ENCODE measurements around the gene SEMA3E.
"Not testable (repeated sequence)": the region's sequence is repeated elsewhere in the genome, so short reads cannot be mapped to it uniquely, and the experiment has no call there.

The SEMA3E gene

DNA sequence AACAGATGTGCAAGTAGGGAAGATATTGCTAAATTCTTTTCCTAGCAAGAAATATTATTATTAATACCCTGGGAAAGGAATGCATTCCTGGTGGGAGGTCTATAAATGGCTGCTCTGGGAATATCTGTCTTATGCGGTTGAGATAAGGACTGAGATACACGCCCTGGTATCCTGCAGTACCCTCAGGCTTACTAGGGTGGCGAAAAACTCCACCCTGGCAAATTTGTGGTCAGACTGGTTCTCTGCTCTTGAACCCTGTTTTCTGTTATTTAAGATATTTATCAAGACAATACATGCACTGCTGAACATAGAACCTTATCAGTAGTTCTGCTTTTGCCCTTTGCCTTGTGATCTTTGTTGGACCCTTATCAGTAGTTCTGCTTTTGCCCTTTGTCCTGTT, 96.4 kb downstream of the SEMA3E start:
- not testable (repeated sequence) for DNase-seq

DNA sequence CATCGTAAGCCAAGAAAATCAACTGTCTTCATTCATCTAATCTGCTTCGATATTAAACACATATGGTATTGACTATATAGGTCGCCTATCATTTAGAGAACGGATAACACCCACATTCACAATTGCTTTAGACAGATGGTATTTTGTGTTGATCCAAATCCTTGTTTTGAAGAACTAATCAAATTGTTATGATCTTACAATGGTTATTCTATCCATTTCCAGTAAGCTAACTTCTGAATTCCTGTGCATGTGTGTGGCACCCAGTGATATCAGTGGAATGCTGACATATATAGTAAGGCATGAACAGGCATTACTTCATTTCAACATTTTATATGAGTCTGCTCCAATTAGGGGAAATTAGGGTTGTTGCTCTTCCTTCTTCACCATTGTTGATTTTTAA, 98.8 kb downstream of the SEMA3E start:
- no peak for DNase-seq

DNA sequence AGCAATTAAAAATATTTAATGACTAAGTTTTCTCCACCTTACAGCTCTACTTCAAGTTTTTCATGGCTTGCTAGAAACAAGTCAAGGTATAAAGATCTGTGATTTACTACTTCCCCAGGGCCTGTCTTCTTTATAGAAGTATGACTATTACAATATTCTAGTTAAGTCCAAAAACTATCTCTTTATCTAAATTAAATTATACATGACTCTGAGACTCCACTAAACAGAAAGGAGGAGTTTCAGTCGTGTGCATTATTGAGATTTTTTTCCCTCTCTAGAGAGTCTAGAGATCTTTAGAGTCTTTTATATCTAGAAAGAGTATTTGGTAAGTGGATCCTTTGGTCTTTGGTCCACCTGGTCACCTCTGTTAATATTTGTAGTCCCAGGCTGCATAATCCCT, 100.7 kb downstream of the SEMA3E start:
- DNase-seq = no peak

DNA sequence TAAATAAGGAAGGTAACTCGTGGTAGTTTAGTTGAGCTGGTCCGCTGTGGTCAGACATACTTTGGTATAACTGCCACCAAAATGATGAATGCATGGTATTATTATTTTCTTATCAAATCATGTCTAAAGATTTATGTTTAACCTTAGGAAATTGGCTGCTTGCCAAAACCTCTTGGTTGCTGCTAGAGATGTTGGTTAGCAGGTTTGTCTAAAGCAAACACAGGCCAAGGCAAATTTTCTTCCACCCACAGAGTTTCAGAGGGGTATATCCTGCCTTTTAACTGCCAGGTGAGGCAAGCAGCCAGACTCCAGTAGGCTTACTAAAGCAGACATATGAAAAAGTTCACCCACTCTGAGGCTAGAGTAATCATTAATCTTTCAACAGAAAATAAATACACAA, 101.4 kb downstream of the SEMA3E start:
- DNase-seq = no peak

DNA sequence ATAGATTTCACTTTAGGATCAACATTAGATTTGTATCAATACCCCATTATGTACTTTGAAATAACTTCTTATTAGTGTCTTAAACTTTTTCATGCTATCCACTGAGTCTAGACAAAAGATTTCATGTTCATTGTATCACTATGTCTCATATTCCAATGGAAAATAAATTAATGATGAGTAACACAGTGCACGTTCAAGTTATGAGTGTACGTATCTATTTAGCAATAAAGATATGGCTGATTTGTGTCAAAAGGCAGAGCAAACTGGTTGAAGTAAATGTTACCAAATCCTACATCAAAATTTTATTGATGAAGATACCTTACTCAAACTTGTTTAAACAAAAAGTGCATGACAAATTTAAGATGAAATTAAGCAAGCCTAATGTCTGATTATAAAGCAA, 102.4 kb downstream of the SEMA3E start:
- DNase-seq = no peak

DNA sequence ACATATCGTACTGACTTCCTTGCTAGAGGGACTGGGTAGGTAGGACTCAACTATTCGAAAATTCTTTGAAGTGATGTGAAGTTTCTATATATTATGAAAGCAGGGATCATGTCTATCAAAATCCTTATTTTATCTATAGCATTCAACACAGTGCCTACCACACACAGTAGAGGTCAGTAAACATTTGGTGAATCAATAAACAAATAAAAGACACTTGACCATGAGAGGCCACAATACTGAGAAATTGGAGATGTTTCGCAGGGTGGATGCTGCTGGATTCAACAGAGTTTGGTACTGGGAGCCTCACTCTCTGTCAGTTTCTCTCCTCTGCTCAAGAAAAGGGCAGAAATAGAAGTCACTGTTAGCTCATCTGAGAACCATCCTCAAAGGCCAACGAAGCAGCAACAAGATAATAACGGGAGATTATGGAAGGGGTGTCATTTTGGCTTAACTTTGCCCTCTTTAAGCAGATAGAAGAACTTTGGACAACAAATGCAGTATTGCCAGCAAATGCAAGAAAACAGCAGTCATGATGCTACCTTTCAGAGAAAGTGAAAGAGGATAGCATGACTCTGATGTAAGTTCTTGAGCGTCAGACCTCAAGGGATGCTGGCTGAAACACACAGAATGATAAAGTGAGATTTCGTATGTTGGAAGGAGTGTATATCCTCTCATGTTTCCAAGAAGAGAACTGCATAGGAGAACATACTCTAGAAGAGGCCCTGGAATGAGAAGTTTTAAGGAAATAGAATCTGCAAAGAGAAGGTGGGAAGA, 107.6 kb downstream of the SEMA3E start:
- no peak for DNase-seq

DNA sequence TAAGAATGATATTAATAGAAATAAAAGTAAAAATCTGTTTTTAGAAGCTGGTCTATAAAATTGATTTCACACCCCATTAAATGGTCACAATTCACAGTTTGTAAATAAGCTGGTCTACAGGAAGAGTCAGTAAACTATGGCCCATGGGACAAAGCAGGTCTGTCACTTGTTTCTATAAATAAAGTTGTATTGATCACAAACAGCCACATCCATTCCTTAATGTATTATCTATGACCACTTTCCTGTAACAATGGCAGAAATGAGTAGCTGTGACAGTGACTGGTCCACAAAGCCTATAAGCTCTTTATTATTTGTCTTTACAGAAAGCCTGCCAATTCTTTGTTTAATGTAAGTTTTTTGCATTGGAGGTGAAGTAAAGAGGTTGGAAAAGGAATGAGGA, 114.5 kb downstream of the SEMA3E start:
- no peak for DNase-seq

DNA sequence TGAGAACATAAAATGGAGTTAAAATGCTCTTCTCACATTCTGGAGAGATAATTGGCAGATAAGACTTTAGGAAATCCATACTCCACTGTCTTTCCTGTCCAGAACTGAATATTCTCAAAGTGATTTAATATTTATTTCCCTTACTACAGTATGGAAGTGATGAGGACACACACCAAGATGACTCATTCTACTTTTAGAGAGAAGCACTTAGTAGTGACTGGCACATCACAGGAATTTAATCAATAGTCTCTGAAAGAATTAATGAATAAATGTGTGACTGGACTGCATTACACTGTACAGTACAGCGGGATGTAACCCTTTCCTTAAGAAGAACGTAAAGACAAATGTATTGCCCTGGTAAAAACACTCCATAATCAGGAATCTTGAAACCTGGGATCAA, 116.7 kb downstream of the SEMA3E start:
- no peak for DNase-seq

DNA sequence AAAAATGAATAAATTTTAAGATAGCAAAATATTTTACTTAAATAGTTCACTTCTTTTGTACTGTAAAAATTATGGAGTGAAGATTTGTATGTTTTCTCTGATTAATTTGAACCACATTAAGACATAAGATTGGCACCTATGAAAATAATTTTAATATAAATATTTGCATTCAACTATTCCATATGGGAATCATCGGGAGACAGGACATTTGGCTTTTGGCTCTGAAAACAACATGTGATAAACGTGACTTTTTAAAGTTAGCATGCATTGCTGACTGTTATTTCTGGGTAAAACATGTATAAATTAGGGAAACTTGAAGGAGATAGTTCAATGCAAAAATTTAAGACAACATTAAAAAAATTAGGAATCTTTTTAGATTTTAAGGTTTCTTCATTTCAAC, 117.2 kb downstream of the SEMA3E start:
- no peak for DNase-seq

DNA sequence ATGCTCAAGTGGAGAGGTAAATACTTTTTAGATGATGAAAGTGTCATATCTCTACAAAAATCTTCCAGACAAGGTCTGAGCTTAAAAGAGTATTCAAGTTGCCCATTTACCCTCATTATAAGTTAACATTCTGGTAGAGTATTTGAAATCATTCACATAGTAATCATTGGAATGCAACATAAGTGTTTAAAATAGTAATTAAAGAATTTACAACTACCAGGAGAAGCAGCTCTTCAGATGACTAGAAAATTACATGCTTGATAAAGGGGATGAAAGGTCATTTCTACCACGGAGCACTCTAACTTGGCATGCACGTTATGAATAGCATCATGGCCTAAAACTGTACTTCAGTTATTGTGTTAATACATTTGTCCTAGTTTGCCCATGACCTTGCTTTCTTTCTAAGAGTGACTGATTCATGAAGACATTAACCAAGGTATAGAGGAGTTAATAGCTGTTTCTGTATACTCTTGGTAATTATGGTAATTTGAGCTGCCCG, 120.0 kb downstream of the SEMA3E start:
- no peak for DNase-seq

DNA sequence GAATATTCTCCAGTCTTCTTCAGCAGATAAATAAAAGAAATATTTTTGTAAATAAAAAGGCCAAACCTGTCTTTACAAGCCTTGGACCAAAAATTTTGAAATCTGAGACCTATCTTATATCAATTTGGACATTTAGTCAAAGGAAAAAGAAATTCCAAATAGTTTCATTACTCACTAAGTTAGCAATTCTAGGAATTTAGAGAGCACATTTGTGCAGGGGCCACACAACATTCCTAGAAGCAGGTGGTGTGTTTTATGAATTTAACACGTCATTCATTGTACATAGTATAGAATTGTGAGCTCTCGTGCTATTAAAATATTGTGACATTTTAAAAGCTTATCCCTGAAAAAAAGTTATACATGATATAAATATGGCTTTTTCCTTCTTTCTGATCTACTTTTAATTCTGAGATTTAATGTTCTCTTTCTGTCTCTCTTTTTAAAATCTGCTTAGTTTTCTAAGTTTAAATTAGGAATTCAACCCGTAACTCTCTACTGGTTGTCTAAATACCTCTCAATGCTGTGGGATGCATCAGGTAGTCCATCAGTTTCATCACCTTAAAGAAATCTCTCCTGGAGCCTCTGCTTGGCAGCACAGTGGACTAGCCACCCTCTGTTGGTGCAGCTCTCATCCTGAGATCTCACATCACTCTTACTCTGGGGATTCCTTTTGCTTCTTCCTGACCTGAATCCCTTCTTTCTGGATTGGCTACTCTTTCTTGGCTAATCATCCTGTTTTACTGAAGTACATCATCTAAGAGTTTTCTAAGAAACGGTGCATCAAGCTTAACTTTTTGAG, 124.5 kb downstream of the SEMA3E start:
- DNase-seq = no peak

DNA sequence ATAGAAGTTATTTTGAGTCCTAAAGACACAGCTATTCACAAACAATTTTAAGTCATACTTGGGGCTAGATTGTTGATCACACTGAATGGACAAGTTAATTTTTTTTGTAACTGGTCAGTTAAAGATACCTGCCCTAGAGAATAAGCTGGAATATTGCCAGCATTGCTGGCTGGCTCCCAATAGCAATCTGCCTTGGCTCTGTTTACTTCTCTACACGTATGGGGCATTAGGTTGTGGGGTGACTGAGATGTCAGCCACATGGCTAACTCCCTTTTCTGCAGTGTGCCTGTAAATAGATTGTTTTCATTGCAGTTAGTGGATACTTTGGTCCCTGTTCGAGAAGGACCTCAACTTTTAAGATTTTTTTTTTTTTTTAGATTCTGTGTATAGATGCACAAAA, 128.2 kb downstream of the SEMA3E start:
- no peak for DNase-seq

DNA sequence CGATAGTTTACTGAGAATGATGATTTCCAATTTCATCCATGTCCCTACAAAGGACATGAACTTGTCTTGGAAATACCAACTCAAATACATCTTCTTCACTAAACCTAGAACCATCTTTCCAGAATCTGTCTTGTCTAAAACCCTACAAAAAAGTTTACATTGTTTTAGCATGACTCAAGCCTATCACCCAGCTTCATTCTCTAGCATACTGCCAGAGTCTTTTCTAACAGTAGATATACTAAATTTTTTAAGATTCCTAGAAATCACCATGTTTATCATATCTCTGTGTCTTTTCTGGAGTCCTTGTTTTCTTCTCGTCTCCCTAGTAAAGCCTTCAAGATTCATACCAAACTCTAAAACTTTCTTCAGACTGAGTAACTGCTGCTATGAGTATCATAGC, 129.7 kb downstream of the SEMA3E start:
- DNase-seq = no peak

DNA sequence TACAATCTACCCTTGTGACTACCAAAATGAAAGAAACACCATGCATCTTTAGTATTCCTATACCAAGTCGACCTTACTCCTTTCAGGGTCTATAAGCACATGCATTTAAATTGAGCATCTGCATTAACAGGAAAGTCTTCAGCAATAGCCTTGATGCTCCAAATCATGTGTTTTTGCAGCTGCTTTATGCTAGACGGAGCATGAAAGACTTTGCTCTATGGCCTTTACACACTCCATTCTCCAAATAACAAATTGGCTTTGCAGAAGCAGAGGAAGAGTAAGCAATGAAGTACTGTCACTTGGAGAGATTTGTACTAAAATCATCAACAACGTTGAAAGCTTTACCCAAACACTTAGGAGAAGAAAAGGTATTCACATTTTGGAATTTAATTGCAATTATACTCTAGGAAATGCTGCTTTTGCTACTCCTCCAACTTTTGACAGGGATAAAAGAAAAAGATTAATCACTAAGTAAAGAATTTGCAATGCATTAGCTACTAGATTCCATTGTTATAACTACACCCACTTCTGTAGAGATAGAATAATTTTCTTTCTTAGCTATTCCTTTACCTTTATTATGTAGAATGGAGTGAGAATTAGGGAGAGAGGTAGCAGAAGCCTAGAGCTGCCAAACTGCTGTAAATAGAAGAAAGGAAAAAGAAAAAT, 131.8 kb downstream of the SEMA3E start:
- no peak for DNase-seq

DNA sequence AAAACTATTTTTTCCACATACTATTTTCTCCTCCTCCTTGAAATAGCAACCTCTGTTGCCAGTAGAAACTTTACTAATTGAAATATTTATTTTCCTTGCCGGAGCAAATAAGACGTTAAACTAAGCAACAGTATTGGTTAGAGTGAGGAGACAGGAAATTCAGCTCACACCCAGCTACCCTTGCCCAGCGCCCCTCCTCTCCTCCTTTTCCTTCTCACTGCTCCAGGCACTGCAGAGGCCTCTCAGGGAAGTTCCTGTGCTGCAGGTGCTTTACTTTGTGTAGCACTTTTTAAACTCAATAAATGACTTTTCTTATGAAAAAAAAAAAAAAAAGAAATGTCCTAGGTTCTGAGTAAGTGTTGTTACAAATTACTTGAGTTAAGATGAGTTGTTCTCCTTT, 134.0 kb downstream of the SEMA3E start:
- no peak for DNase-seq

DNA sequence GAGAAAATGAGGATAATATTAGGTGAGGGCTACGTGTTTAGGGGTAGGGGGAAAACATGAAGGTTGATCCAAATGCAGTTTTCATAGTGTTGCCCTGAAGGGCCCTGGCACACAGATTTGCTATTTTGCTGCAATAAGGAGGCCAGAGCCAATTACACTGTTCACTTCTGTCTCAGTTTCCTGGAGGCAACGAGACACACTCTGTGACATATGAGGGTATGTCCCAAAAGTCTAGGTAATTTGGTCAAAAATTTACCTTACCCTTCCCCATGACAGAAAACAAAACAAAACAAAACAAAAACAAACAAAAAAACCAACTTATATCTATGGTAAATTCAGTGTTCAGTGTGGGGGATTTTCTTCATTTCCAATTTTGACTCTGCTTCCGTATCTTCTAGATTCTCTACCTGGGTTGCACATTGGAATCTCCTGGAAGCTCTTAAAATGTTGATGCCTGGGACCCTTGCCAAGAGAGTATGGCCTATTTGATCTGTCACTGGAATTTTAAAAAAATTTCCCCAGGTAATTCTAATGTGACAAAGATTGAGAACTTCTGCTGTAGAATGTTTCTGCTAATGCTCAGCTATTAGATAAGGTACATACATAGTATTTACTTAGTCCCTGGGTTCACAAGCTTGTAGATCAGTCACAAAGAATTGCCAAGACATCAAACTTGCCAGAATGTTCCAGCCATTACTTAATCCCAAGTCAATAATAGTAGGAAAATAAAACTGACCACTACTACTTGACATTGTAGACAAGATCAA, 139.5 kb downstream of the SEMA3E start:
- no peak for DNase-seq

DNA sequence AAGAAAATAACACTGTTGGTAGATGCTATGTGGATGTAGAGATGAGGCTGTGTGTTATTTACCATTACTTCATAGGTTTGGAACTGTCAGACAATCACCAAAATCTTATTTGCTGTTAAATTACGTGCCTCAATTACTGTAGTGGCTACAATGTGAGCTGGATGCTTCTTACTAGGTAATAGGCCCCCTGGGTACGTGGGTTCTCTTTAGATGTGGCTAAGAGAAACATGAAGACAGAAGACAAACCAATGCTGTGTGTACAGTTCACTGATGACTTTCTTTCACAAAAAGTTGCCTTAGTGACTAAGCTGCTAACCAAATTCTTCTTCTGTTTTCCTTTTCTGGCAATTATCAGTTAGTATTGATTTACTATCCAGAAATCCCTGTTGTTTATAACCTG, 144.6 kb downstream of the SEMA3E start:
- no peak for DNase-seq

DNA sequence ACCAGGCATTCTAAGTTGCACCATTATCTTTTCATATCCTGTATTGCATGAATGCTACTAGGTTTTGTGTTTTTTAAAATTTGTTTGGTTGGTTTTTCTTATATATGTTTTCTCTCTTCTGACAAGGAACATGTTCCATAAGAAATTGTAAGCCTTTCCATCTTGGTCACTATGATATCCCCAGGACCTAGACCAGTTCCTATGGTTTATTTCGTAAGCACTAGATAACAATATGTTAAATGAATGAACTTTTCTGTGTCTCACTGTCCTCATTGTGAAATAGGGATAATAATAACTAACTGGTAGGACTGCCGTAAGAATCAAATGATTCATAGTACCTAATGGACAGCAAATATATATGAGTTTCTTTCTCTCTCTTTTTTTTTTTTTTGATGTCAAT, 146.3 kb downstream of the SEMA3E start:
- DNase-seq = no peak

DNA sequence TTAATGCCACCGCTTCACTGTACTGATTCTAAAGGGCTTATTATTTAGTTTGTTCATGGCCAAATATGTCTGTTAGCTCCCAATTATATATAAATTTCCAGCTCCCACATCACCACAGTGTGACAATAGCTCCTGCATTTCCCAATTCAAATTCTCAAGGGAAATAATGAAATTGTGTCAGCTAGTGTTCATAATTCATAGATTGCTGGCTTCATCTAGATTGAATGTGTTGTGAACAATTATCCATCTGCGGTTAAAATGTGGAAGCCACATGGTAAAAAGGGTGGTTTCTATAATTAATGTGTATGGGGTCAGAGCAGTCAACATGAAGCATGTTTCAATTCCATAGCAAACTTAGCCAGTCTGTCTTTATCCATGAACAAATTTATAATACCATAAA, 154.3 kb downstream of the SEMA3E start:
- no peak for DNase-seq

DNA sequence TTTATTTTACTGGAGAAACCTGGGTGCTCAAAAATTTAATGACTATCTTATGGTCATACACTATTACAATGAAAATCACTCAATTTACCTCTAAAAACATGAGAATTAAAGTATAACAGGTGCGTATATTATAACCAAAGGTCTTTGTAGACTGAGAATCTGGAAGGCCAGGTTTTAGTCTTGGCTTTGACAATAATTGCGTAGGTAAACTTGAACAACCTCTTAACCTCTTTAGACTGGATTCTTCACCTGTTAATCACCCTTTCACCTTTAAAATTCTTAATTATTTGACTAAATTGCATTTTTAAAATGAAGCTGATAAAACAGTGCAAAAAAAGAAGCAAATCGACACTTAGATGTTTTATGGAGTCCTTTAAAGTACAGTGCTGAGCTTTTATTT, 156.1 kb downstream of the SEMA3E start:
- no peak for DNase-seq

DNA sequence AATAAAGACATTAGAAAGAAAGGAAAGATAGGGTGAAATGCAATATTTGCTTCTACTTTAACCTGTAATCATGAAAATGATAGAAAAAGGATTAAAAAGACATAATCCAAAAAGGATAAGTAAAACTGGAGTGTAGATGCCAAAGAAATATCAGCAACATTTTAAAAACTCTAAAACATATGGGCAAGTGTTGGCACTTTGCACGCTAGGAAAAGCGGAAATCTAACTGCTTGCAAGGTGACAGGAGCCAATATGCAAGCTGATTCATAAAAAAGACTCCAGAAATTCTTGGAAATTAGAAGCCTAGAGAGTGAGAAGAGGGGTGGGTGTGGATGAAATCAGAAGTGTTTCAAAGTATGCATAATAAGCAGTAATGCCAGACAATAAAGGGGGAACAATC, 161.1 kb downstream of the SEMA3E start:
- no peak for DNase-seq

DNA sequence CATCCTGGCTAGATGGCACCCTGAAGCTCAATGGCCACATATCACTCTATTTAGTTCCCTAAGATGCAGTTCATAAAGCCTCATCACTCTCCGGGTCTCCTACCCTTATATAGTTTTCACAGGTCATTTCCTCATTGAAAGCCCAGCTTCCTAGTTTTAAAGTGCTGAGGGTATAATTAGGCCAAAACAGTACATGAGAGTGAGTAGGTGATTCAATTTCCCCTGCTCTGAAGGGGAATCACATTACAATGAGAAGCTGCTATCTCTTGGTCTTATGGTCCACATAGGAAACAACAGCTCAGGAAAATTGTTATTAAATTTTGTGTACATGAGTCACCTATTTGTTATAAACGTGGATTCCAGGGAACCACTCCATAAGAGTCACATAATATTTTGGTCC, 162.0 kb downstream of the SEMA3E start:
- no peak for DNase-seq

DNA sequence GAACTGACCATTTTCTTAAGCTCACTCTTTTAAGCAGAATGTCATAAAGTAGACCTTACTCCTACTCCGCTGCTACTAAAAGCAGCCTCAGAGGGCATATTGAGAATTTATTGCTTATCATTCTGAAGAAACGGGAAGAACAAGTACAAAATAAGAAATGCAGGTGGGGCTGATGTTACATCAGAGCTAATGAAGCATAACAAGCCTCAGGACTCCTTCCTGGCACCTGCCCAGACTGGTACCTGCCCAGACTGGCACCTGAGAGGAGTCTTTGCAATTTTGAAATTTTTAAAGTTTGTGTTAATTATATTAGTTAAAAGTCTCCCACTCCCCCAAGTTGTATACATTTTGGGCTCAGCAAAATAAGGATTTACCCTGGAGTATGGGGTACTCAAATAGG, 162.4 kb downstream of the SEMA3E start:
- no peak for DNase-seq

Measured in effector CD4-positive, alpha-beta T cell (primary cell).